Psoas muscle (tissue), 8 donors: Measurements from ENCODE around the gene GPR107. TPM values are rescaled to one million over a fixed set of nuclear protein-coding genes. Genes with fewer than 3 reads are reported as not detected.

ENCODE experiments used
- ATAC-seq, 4 donors: fragments of 200-7000 bp; cut with Tn5 transposase; one replicate each; pipeline ENCODE4 v1.9.1; 2020; ENCODE audit warnings: moderate library complexity in 3 of 4, mild to moderate bottlenecking in 2 of 4
- DNase-seq, 2 donors: peaks; one replicate each; pipeline ENCODE4 v3.0.0-alpha.2; 2020
- H3K27ac ChIP-seq: fragments of 200-600 bp; one replicate; pipeline ENCODE4 v1.8.0; 2022
- H3K27me3 ChIP-seq, 3 donors: fragments of 200-600 bp in 1 of 3; one replicate each; pipeline versions ENCODE4 v1.6.1 to v1.8.0; 2013 to 2022; ENCODE audit warnings: low read length in 2 of 3, mild to moderate bottlenecking in 2 of 3, moderate library complexity in 1 of 3; ENCODE audit not compliant: insufficient read depth in 3 of 3
- H3K36me3 ChIP-seq, 2 donors: fragments of 200-600 bp in 1 of 2; one replicate each; pipeline versions ENCODE4 v1.6.1 to v1.8.0; 2013 to 2022; ENCODE audit warnings: low read depth in 1 of 2, mild to moderate bottlenecking in 1 of 2, moderate library complexity in 1 of 2; ENCODE audit not compliant: insufficient read depth in 1 of 2
- H3K4me1 ChIP-seq: fragments of 200-600 bp; one replicate; pipeline ENCODE4 v1.8.0; 2022
- H3K4me3 ChIP-seq: fragments of 200-600 bp; one replicate; pipeline ENCODE4 v1.8.0; 2022; ENCODE audit warnings: mild to moderate bottlenecking
- H3K9me3 ChIP-seq: fragments of 200-600 bp; one replicate; pipeline ENCODE4 v1.8.0; 2022
- CTCF ChIP-seq: fragments of 200-600 bp; IDR thresholded peaks from one replicate; pipeline ENCODE4 v1.8.0; 2022; ENCODE audit warnings: antibody characterized with exemption
- WGBS, 3 donors: extraction: QIAGEN DNeasy Blood & Tissue Kit; methylation state at CpG; one replicate each; pipeline versions ENCODE4 v1.1.6 to v1.1.7; 2013; 5-methylcytosine and 5-hydroxymethylcytosine counted together
- intact Hi-C, 2 donors: fragments of 100-400 bp; cut with DNase I; formaldehyde crosslinking; loops; one replicate each; pipeline versions ENCODE4 v1.11.0 to v1.14.2; 2022
- polyA plus RNA-seq, 3 donors: library from polyadenylated mRNA; stranded (reverse); fragments of 200-250 nt; gene quantifications; one replicate each; pipeline ENCODE4 v1.2.3, GENCODE V29; 2013
- total RNA-seq, 4 donors: library from RNA; stranded (reverse); fragmentation: NEBNext Ultra II Directional in 2 of 4; extraction: Animal tissue kit (Norgen Biotek cat#: 25700) in 2 of 4; gene quantifications; one replicate each; pipeline versions ENCODE4 v1.2.1 to v1.2.4, GENCODE V29; 2021 to 2023
- donor health status: healthy with polysubstance abuse.
- donor health status: DM: no; HTN: no; CAD: no; lungs with moderate emphysema.
- donor health status: Bipolar disorder and iron deficiency.
- donor health status: healthy.
- donor health status: DM: yes; HTN: yes; CAD: no.
- donor health status: DM: no; HTN: no; CAD: no.
- donor health status: DM: no; HTN: no; CAD: no.
- donor health status: DM: yes; HTN: yes; CAD: no.

Gene GPR107
- total and polyA plus RNA-seq, 7 donors = 8.9 to 28.1 (median 19.9) TPM

- no peak overlapping the region for H3K4me3 ChIP-seq
- H3K27me3 ChIP-seq = no peaks in the 10 kb centered on the region
- H3K4me1 ChIP-seq = peaks cover 10% of the 10 kb centered on the region
- 71 to 74% (median 72%) methylated on average over 4 of the region's 4 CpGs for WGBS, 3 donors
- no peak overlapping the region for H3K27ac ChIP-seq
- ATAC-seq (no peak), DNase-seq (no peak)
- intact Hi-C loops = loop anchor here in 1 of 2 donors (10.0 kb wide), 1 partner anchor 81 kb away; no protein-coding TSS in a partner anchor
- TF ChIP-seq CTCF = no peak
- no peaks in the 10 kb centered on the region for H3K9me3 ChIP-seq
- no peaks in the 10 kb centered on the region for H3K36me3 ChIP-seq
Measured at GRCh38 chr9:130045725-130046450, 7.8 kb upstream of the GPR107 start.

- no peaks in the 10 kb centered on the region for H3K9me3 ChIP-seq
- H3K4me1 ChIP-seq = peaks cover 27% of the 10 kb centered on the region
- no peaks in the 10 kb centered on the region for H3K27me3 ChIP-seq
- no peak for TF ChIP-seq CTCF
- 79 to 88% (median 79%) methylated on average over 11 of the region's 11 CpGs for WGBS, 3 donors
- H3K27ac ChIP-seq = no peak overlapping the region
- no peak for DNase-seq
- H3K4me3 ChIP-seq = no peak overlapping the region
- peaks cover 0 to 5% of the 10 kb centered on the region in 2 donors for H3K36me3 ChIP-seq
- intact Hi-C loops = loop anchor here (5.0 to 10.0 kb wide), 2 partner anchors 85 to 162 kb away; no protein-coding TSS in a partner anchor
- ATAC-seq = no peak
Measured at GRCh38 chr9:130049431-130050210, 4.1 kb upstream of the GPR107 start.

- Histone ChIP-seq H3K27me3 (no peaks in the 10 kb centered on the region), H3K4me1 (peaks cover 28% of the 10 kb centered on the region), H3K36me3 (peaks cover 0 to 5% of the 10 kb centered on the region in 2 donors), H3K4me3 (no peak overlapping the region), H3K9me3 (no peaks in the 10 kb centered on the region), H3K27ac (no peak overlapping the region)
- TF ChIP-seq CTCF = no peak
- intact Hi-C loops = loop anchor here in 1 of 2 donors (5.0 kb wide), 1 partner anchor 163 kb away; no protein-coding TSS in a partner anchor
- 94 to 99% (median 96%) methylated on average over 3 of the region's 3 CpGs for WGBS, 3 donors
- DNase-seq = no peak
- ATAC-seq = no peak
Measured at GRCh38 chr9:130050462-130050861, 3.2 kb upstream of the GPR107 start.

GRCh38 chr9:130051855-130052254 lies 1.9 kb upstream of the GPR107 start:
- H3K27me3 ChIP-seq = no peaks in the 10 kb centered on the region
- no peak overlapping the region for H3K27ac ChIP-seq
- intact Hi-C loops = loop anchor here in 1 of 2 donors (5.0 kb wide), 1 partner anchor 165 kb away; no protein-coding TSS in a partner anchor
- peaks cover 27% of the 10 kb centered on the region for H3K4me1 ChIP-seq
- H3K9me3 ChIP-seq = no peaks in the 10 kb centered on the region
- H3K4me3 ChIP-seq = peak overlapping the region; percentile 97
- TF ChIP-seq CTCF = no peak
- DNase-seq = no peak
- ATAC-seq = no peak
- H3K36me3 ChIP-seq = peaks cover 0 to 5% of the 10 kb centered on the region in 2 donors
